HepG2 (cell line): ENCODE measurements around the gene CRYAA. TPM values are rescaled to one million over a fixed set of nuclear protein-coding genes. Genes with fewer than 3 reads are reported as not detected.

Source experiments
- HNF4A ChIP-seq: sonication (generic); formaldehyde crosslinking; IDR thresholded peaks from 2 replicates; pipeline ENCODE4 v1.4.0; 2020; ENCODE audit warnings: missing genetic modification reagents
- NR2F6 ChIP-seq, 2 experiments: IDR thresholded peaks; 2 replicates each; pipeline ENCODE4 v1.6.1; 2016; ENCODE audit warnings: antibody characterized with exemption in 1 of 2, mild to moderate bottlenecking in 1 of 2
- RELA ChIP-seq: sonication (generic); formaldehyde crosslinking; IDR thresholded peaks from 2 replicates; pipeline ENCODE4 v1.4.0; 2020; ENCODE audit warnings: missing genetic modification reagents
- SKI ChIP-seq: fragments of 450-650 bp; IDR thresholded peaks from one replicate; pipeline ENCODE4 v1.6.1; 2018; ENCODE audit warnings: mild to moderate bottlenecking; ENCODE audit not compliant: partially characterized antibody
- TSC22D2 ChIP-seq: sonication (generic); formaldehyde crosslinking; IDR thresholded peaks from 2 replicates; pipeline ENCODE4 v1.5.1; 2020; ENCODE audit warnings: missing genetic modification reagents, mild to moderate bottlenecking, borderline replicate concordance
- XRCC5 ChIP-seq: fragments of 200-400 bp; formaldehyde crosslinking; optimal IDR thresholded peaks from 2 replicates; pipeline ENCODE3; 2017; ENCODE audit warnings: mild to moderate bottlenecking, low read length
- polyA plus RNA-seq, 8 experiments: library from polyadenylated mRNA; depleted of rRNA in 3 of 8; stranded (reverse) in 7 of 8; unstranded in 1 of 8; fragments of >200 nt; fragmentation: Illumina TruSeq in 4 of 8; extraction: Trizol in 4 of 8; gene quantifications; 2 replicates each; pipeline versions ENCODE4 v1.2.1 to v1.2.3, GENCODE V29; 2011 to 2016; ENCODE audit warnings: low read depth in 4 of 8, missing spikeins in 1 of 8, mixed read lengths in 1 of 8; ENCODE audit not compliant: insufficient read depth in 1 of 8
- total RNA-seq, 5 experiments: library from RNA; depleted of rRNA; stranded (reverse); fragments of >200 nt; fragmentation: Illumina TruSeq; extraction: Trizol; gene quantifications; 2 replicates each; pipeline ENCODE4 v1.2.3, GENCODE V29; 2016; ENCODE audit warnings: low read depth in 1 of 5
- TF ChIP-seq, protein P1 (sequence below): sonication (generic); formaldehyde crosslinking; IDR thresholded peaks from 2 replicates; pipeline ENCODE4 v1.4.0; 2020; ENCODE audit warnings: low read depth, mild to moderate bottlenecking, missing genetic modification reagents
- TF ChIP-seq, protein P2 (sequence below): fragments of 450-650 bp; IDR thresholded peaks from 2 replicates; pipeline ENCODE4 v1.6.1; 2017
- TF ChIP-seq, protein P3 (sequence below): sonication (generic); formaldehyde crosslinking; IDR thresholded peaks from one replicate; pipeline ENCODE4 v1.5.1; 2020; ENCODE audit warnings: mild to moderate bottlenecking, missing genetic modification reagents; ENCODE audit errors: not compliant biosample characterization
- TF ChIP-seq, protein P4 (sequence below): sonication (generic); formaldehyde crosslinking; IDR thresholded peaks from 2 replicates; pipeline ENCODE4 v1.9.0; 2022; ENCODE audit warnings: missing genetic modification reagents, mild to moderate bottlenecking, borderline replicate concordance
- TF ChIP-seq, protein P5 (sequence below): IDR thresholded peaks from 2 replicates; pipeline ENCODE4 v1.4.0; 2020; ENCODE audit warnings: mild to moderate bottlenecking, missing genetic modification reagents

The CRYAA gene
- total and polyA plus RNA-seq, 2 of the 13 experiments (the other 11 are each of a cell fraction or from before 2014, with no cell fraction given), result 5.6 to 8.6 TPM

DNA sequence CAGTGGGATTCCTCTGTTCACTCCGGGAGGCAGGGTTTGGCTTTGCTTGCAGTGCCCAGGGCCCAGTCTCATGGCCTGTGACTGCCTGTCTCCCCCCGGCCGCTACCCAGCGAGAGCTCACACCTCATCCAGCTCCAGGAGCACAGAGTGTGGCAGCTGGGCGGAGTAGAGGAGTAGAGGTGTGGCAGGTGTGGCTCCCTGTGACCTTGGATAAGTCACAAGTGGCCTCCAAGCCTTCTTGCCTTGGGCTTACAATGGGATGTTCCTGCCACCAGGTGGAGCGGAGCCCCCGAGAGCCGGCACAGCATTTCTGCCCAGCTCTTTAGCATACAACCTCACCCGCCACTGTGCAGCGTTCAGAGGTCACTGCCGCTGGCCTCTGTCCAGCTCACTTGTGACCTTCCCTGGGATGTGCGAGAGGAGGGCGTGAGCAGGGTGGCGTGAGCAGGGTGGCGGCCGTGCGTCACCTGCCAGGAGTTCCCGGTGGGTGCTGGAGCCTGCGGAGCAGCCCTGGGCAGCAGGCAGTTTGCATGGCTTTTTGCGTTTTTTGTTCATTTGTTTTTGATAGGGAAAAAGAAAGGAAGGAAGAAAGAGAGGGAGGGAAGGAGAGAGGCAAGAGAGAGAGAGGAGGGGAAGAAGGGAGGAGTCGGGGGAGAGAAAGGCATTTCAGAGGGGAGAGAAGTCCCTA, 42.4 kb downstream of the CRYAA start (continued):
- TF ChIP-seq RELA (CRISPR knock-in tag) (peak; percentile 46; the same call in 1 of the 2 replicates), NR2F6 (IDR thresholded peaks at IDR 0.05) (peak; percentile 89), NR2F6 (CRISPR knock-in tag; IDR thresholded peaks at IDR 0.05) (peak; percentile 97), TSC22D2 (CRISPR knock-in tag) (peak; percentile 24; the same call in 1 of the 2 replicates), HNF4A (CRISPR knock-in tag) (peak; percentile 93), XRCC5 (peak; percentile 47), SKI (peak; percentile 81)
- TF ChIP-seq, protein P1, sequence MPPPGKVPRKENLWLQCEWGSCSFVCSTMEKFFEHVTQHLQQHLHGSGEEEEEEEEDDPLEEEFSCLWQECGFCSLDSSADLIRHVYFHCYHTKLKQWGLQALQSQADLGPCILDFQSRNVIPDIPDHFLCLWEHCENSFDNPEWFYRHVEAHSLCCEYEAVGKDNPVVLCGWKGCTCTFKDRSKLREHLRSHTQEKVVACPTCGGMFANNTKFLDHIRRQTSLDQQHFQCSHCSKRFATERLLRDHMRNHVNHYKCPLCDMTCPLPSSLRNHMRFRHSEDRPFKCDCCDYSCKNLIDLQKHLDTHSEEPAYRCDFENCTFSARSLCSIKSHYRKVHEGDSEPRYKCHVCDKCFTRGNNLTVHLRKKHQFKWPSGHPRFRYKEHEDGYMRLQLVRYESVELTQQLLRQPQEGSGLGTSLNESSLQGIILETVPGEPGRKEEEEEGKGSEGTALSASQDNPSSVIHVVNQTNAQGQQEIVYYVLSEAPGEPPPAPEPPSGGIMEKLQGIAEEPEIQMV (CRISPR knock-in tag), result peak; percentile 54; the same call in 1 of the 2 replicates
- TF ChIP-seq, protein P2, sequence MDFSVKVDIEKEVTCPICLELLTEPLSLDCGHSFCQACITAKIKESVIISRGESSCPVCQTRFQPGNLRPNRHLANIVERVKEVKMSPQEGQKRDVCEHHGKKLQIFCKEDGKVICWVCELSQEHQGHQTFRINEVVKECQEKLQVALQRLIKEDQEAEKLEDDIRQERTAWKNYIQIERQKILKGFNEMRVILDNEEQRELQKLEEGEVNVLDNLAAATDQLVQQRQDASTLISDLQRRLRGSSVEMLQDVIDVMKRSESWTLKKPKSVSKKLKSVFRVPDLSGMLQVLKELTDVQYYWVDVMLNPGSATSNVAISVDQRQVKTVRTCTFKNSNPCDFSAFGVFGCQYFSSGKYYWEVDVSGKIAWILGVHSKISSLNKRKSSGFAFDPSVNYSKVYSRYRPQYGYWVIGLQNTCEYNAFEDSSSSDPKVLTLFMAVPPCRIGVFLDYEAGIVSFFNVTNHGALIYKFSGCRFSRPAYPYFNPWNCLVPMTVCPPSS, result no peak
- TF ChIP-seq, protein P3, sequence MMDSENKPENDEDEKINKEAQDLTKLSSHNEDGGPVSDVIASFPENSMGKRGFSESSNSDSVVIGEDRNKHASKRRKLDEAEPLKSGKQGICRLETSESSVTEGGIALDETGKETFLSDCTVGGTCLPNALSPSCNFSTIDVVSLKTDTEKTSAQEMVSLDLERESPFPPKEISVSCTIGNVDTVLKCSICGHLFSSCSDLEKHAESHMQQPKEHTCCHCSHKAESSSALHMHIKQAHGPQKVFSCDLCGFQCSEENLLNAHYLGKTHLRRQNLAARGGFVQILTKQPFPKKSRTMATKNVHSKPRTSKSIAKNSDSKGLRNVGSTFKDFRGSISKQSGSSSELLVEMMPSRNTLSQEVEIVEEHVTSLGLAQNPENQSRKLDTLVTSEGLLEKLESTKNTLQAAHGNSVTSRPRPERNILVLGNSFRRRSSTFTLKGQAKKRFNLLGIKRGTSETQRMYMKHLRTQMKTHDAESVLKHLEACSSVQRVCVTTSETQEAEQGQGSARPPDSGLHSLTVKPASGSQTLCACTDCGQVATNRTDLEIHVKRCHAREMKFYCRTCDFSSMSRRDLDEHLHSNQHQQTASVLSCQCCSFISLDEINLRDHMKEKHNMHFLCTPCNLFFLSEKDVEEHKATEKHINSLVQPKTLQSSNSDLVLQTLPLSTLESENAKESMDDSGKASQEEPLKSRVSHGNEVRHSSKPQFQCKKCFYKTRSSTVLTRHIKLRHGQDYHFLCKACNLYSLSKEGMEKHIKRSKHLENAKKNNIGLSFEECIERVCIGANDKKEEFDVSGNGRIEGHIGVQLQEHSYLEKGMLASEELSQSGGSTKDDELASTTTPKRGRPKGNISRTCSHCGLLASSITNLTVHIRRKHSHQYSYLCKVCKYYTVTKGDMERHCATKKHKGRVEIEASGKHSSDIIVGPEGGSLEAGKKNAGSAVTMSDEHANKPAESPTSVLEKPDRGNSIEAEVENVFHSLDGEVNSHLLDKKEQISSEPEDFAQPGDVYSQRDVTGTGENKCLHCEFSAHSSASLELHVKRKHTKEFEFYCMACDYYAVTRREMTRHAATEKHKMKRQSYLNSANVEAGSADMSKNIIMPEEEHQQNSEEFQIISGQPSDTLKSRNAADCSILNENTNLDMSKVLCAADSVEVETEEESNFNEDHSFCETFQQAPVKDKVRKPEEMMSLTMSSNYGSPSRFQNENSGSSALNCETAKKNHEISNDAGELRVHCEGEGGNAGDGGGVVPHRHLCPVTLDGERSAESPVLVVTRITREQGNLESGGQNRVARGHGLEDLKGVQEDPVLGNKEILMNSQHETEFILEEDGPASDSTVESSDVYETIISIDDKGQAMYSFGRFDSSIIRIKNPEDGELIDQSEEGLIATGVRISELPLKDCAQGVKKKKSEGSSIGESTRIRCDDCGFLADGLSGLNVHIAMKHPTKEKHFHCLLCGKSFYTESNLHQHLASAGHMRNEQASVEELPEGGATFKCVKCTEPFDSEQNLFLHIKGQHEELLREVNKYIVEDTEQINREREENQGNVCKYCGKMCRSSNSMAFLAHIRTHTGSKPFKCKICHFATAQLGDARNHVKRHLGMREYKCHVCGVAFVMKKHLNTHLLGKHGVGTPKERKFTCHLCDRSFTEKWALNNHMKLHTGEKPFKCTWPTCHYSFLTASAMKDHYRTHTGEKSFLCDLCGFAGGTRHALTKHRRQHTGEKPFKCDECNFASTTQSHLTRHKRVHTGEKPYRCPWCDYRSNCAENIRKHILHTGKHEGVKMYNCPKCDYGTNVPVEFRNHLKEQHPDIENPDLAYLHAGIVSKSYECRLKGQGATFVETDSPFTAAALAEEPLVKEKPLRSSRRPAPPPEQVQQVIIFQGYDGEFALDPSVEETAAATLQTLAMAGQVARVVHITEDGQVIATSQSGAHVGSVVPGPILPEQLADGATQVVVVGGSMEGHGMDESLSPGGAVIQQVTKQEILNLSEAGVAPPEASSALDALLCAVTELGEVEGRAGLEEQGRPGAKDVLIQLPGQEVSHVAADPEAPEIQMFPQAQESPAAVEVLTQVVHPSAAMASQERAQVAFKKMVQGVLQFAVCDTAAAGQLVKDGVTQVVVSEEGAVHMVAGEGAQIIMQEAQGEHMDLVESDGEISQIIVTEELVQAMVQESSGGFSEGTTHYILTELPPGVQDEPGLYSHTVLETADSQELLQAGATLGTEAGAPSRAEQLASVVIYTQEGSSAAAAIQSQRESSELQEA (CRISPR knock-in tag), result no peak
- TF ChIP-seq, protein P4, sequence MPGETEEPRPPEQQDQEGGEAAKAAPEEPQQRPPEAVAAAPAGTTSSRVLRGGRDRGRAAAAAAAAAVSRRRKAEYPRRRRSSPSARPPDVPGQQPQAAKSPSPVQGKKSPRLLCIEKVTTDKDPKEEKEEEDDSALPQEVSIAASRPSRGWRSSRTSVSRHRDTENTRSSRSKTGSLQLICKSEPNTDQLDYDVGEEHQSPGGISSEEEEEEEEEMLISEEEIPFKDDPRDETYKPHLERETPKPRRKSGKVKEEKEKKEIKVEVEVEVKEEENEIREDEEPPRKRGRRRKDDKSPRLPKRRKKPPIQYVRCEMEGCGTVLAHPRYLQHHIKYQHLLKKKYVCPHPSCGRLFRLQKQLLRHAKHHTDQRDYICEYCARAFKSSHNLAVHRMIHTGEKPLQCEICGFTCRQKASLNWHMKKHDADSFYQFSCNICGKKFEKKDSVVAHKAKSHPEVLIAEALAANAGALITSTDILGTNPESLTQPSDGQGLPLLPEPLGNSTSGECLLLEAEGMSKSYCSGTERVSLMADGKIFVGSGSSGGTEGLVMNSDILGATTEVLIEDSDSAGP (CRISPR knock-in tag), result peak; percentile 83
- TF ChIP-seq, protein P5, sequence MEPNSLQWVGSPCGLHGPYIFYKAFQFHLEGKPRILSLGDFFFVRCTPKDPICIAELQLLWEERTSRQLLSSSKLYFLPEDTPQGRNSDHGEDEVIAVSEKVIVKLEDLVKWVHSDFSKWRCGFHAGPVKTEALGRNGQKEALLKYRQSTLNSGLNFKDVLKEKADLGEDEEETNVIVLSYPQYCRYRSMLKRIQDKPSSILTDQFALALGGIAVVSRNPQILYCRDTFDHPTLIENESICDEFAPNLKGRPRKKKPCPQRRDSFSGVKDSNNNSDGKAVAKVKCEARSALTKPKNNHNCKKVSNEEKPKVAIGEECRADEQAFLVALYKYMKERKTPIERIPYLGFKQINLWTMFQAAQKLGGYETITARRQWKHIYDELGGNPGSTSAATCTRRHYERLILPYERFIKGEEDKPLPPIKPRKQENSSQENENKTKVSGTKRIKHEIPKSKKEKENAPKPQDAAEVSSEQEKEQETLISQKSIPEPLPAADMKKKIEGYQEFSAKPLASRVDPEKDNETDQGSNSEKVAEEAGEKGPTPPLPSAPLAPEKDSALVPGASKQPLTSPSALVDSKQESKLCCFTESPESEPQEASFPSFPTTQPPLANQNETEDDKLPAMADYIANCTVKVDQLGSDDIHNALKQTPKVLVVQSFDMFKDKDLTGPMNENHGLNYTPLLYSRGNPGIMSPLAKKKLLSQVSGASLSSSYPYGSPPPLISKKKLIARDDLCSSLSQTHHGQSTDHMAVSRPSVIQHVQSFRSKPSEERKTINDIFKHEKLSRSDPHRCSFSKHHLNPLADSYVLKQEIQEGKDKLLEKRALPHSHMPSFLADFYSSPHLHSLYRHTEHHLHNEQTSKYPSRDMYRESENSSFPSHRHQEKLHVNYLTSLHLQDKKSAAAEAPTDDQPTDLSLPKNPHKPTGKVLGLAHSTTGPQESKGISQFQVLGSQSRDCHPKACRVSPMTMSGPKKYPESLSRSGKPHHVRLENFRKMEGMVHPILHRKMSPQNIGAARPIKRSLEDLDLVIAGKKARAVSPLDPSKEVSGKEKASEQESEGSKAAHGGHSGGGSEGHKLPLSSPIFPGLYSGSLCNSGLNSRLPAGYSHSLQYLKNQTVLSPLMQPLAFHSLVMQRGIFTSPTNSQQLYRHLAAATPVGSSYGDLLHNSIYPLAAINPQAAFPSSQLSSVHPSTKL (CRISPR knock-in tag), result peak; percentile 83
